CD14-positive monocyte (primary cell): ENCODE measurements around the gene PCNT. TPM values are rescaled to one million over a fixed set of nuclear protein-coding genes. Genes with fewer than 3 reads are reported as not detected.

Source experiments
- DNase-seq, 3 donors: peaks; one replicate each; pipeline ENCODE4 v3.0.0-alpha.2; 2011 to 2022
- H2AFZ ChIP-seq: 2 replicates; pipeline ENCODE4 v1.6.0; 2012; ENCODE audit warnings: mild to moderate bottlenecking, low read depth, low read length, inconsistent platforms; ENCODE audit not compliant: insufficient read depth, poor library complexity, severe bottlenecking
- H3K27ac ChIP-seq, 2 donors: 1 replicate in 1 of 2; 2 replicates in 1 of 2; pipeline ENCODE4 v1.5.1; 2012 to 2013; ENCODE audit warnings: low read length in 2 of 2, control low read depth in 1 of 2, inconsistent platforms in 1 of 2, low read depth in 1 of 2, mild to moderate bottlenecking in 1 of 2
- H3K27me3 ChIP-seq, 2 donors: one replicate each; pipeline versions ENCODE4 v1.6.0 to v1.6.1; 2011 to 2013; ENCODE audit warnings: low read length in 2 of 2; ENCODE audit not compliant: control insufficient read depth in 2 of 2, insufficient read depth in 2 of 2
- H3K36me3 ChIP-seq, 2 donors: replicated peaks in 1 of 2; 1 replicate in 1 of 2; 2 replicates in 1 of 2; pipeline versions ENCODE4 v1.5.1 to v1.6.1; 2012 to 2013; ENCODE audit warnings: low read length in 2 of 2, control low read depth in 1 of 2, inconsistent platforms in 1 of 2, mild to moderate bottlenecking in 1 of 2; ENCODE audit not compliant: insufficient read depth in 2 of 2, control insufficient read depth in 1 of 2
- H3K4me1 ChIP-seq, 2 donors: 1 replicate in 1 of 2; 2 replicates in 1 of 2; pipeline versions ENCODE4 v1.5.1 to v1.6.1; 2012 to 2013; ENCODE audit warnings: low read length in 2 of 2, control low read depth in 1 of 2, inconsistent platforms in 1 of 2, mild to moderate bottlenecking in 1 of 2, moderate library complexity in 1 of 2; ENCODE audit not compliant: insufficient read depth in 2 of 2, control insufficient read depth in 1 of 2
- H3K4me2 ChIP-seq: replicated peaks from 2 replicates; pipeline ENCODE3; 2012; ENCODE audit warnings: low read length, moderate library complexity, mild to moderate bottlenecking; ENCODE audit not compliant: poor library complexity, severe bottlenecking; ENCODE audit errors: extremely low read depth
- H3K4me3 ChIP-seq, 3 experiments: fragments of 200-600 bp in 1 of 3; sonication (generic) in 1 of 3; replicated peaks in 1 of 3; 1 replicate in 2 of 3; 2 replicates in 1 of 3; pipeline ENCODE4 v1.5.1; 2011 to 2013; ENCODE audit warnings: low read length in 3 of 3, mild to moderate bottlenecking in 3 of 3, control low read depth in 2 of 3, low read depth in 2 of 3, inconsistent platforms in 1 of 3, moderate library complexity in 1 of 3
- H3K79me2 ChIP-seq: 2 replicates; pipeline ENCODE4 v1.6.0; 2012; ENCODE audit warnings: mild to moderate bottlenecking, control low read depth, inconsistent platforms, low read length, moderate library complexity; ENCODE audit not compliant: insufficient read depth
- H3K9ac ChIP-seq: 2 replicates; pipeline ENCODE4 v1.6.0; 2017; ENCODE audit warnings: low read length, mild to moderate bottlenecking; ENCODE audit not compliant: insufficient read depth, poor library complexity, severe bottlenecking
- H3K9me3 ChIP-seq, 2 donors: replicated peaks in 1 of 2; 1 replicate in 1 of 2; 2 replicates in 1 of 2; pipeline versions ENCODE4 v1.5.1 to v1.6.1; 2012 to 2013; ENCODE audit warnings: low read length in 2 of 2, control low read depth in 1 of 2; ENCODE audit not compliant: control insufficient read depth in 1 of 2, insufficient read depth in 1 of 2
- H4K20me1 ChIP-seq: 2 replicates; pipeline ENCODE4 v1.6.0; 2012; ENCODE audit warnings: mild to moderate bottlenecking, low read length, control low read depth, moderate library complexity; ENCODE audit not compliant: insufficient read depth
- H3K27ac Mint-ChIP-seq, 7 donors: one replicate each; pipeline ENCODE4 v1.8.0; 2020; ENCODE audit warnings: mild to moderate bottlenecking in 7 of 7, mixed read lengths in 7 of 7, moderate library complexity in 6 of 7, inconsistent platforms in 2 of 7
- H3K27me3 Mint-ChIP-seq, 3 donors: one replicate each; pipeline ENCODE4 v1.8.0; 2021 to 2022; ENCODE audit warnings: low read depth in 3 of 3, mild to moderate bottlenecking in 3 of 3, mixed read lengths in 3 of 3, moderate library complexity in 3 of 3, inconsistent platforms in 1 of 3
- H3K36me3 Mint-ChIP-seq, 2 donors: one replicate each; pipeline ENCODE4 v1.8.0; 2020; ENCODE audit warnings: mixed read lengths in 2 of 2, inconsistent platforms in 1 of 2, mild to moderate bottlenecking in 1 of 2
- H3K4me1 Mint-ChIP-seq: one replicate; pipeline ENCODE4 v1.8.0; 2020; ENCODE audit warnings: mild to moderate bottlenecking, mixed read lengths
- H3K4me3 Mint-ChIP-seq, 2 donors: one replicate each; pipeline ENCODE4 v1.8.0; 2020; ENCODE audit warnings: mild to moderate bottlenecking in 2 of 2, mixed read lengths in 2 of 2, moderate library complexity in 1 of 2
- H3K9me3 Mint-ChIP-seq, 7 donors: one replicate each; pipeline ENCODE4 v1.8.0; 2020 to 2022; ENCODE audit warnings: mixed read lengths in 7 of 7, mild to moderate bottlenecking in 6 of 7, moderate library complexity in 6 of 7, inconsistent platforms in 2 of 7
- WGBS: methylation state at CpG from one replicate; pipeline ENCODE4 v1.1.5; 2013; ENCODE audit warnings: missing lambda C conversion rate; ENCODE audit not compliant: insufficient coverage; 5-methylcytosine and 5-hydroxymethylcytosine counted together
- intact Hi-C, 2 donors: fragments of 100-400 bp; cut with micrococcal nuclease; formaldehyde crosslinking; loops; one replicate each; pipeline versions ENCODE4 v1.15.0 to v1.15.1; 2023
- polyA plus RNA-seq, 3 donors: library from polyadenylated mRNA; depleted of rRNA in 1 of 3; unstranded in 2 of 3; stranded (reverse) in 1 of 3; fragments of 300-500 nt in 2 of 3; fragments of >200 nt in 1 of 3; fragmentation: Illumina TruSeq in 2 of 3; gene quantifications; 1 replicate in 2 of 3; 2 replicates in 1 of 3; pipeline ENCODE4 v1.2.3, GENCODE V29; 2012 to 2021
- TF ChIP-seq, protein P1 (sequence below): fragments of 200-600 bp; IDR thresholded peaks from one replicate; pipeline ENCODE4 v1.8.0; 2022; ENCODE audit warnings: antibody characterized with exemption, mild to moderate bottlenecking

PCNT gene
- polyA plus RNA-seq, 3 donors, result 4.2 to 16.3 (median 5.1) TPM

DNA sequence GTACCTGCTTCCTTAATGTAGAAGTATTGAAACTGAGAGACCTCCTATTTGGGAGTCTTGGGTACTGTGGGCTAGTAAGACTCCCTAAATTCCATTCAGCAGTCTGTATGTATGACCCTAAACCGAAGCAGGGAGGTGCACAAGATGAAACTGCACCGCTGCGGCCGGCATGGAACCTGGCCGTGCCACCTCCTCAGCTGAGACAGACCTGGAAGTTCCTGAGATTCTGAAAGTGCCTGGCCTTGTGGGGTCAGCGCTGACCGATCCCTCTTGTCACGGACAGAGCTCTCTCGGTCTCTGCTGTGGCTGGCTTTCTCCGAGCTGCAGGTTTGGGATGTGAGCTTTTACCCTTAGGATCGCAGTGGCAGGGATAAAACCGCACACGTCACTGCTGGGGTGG is 27.0 kb downstream of the PCNT start:
- Histone ChIP-seq H3K27me3 (no peaks in the 10 kb centered on the region), H3K9me3 (no peaks in the 10 kb centered on the region), H3K9ac (no peak overlapping the region), H4K20me1 (no peaks in the 10 kb centered on the region), H3K79me2 (no peaks in the 10 kb centered on the region), H3K4me2 (no peak overlapping the region), H3K4me3 (no peak overlapping the region), H3K36me3 (peaks cover 98 to 100% of the 10 kb centered on the region in 2 donors), H3K4me1 (no peaks in the 10 kb centered on the region), H2AFZ (no peak overlapping the region), H3K27ac (no peak overlapping the region)
- Mint-ChIP-seq H3K36me3 (peaks cover 90 to 100% of the 10 kb centered on the region in 2 donors), H3K27me3 (no peaks in the 10 kb centered on the region), H3K4me3 (no peak overlapping the region), H3K27ac (no peak overlapping the region), H3K9me3 (peaks cover 0 to 5% (median 0%) of the 10 kb centered on the region in 7 donors), H3K4me1 (no peaks in the 10 kb centered on the region)
- DNase-seq, result no peak
- 97% methylated on average over 10 of the region's 13 CpGs for WGBS
- TF ChIP-seq, protein P1, sequence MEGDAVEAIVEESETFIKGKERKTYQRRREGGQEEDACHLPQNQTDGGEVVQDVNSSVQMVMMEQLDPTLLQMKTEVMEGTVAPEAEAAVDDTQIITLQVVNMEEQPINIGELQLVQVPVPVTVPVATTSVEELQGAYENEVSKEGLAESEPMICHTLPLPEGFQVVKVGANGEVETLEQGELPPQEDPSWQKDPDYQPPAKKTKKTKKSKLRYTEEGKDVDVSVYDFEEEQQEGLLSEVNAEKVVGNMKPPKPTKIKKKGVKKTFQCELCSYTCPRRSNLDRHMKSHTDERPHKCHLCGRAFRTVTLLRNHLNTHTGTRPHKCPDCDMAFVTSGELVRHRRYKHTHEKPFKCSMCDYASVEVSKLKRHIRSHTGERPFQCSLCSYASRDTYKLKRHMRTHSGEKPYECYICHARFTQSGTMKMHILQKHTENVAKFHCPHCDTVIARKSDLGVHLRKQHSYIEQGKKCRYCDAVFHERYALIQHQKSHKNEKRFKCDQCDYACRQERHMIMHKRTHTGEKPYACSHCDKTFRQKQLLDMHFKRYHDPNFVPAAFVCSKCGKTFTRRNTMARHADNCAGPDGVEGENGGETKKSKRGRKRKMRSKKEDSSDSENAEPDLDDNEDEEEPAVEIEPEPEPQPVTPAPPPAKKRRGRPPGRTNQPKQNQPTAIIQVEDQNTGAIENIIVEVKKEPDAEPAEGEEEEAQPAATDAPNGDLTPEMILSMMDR, result no peak
- intact Hi-C loops, result no loop called here

DNA sequence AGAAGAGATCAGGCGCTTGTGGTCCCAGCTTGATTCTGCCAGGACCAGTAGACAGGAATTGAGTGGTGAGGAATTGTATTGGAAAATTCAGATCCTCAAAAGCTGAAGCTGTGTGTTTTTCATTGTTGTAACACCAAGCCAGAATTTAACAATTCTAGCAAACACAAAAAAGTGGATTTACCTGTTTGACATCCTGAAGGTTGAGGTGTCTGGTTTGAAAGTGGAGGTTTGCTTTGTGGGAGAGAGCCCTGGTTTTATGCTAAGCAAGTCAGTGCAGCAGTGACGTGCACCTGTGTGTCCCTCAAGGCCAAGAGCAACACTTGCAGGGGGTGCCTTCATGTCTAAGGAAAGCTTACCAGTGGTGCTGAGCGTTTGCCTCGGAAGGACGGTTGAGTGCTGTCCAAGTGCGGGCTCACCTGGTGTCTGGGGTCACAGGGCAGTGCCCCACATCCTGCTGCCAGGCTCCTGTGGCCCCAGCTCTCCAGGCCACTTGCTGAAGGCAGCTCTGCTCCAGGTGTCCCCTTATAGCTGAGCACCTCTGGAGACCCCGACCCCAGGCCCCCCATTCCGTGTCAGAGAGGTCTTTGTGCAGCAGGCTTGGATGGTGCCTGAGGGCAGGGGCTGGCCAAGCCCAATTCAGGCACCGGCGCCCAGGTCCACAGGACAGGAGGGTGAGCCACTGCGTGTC is 27.7 kb downstream of the PCNT start:
- no peaks in the 10 kb centered on the region for H3K9me3 ChIP-seq
- peaks cover 98 to 100% of the 10 kb centered on the region in 2 donors for H3K36me3 ChIP-seq
- 96% methylated on average over 10 of the region's 11 CpGs for WGBS
- no peak overlapping the region for H3K4me2 ChIP-seq
- no peak overlapping the region for H3K4me3 ChIP-seq
- H3K27ac Mint-ChIP-seq, result no peak overlapping the region
- no peaks in the 10 kb centered on the region for H4K20me1 ChIP-seq
- no peaks in the 10 kb centered on the region for H3K27me3 Mint-ChIP-seq
- no peaks in the 10 kb centered on the region for H3K4me1 ChIP-seq
- peaks cover 89 to 100% of the 10 kb centered on the region in 2 donors for H3K36me3 Mint-ChIP-seq
- intact Hi-C loops, result no loop called here
- H3K79me2 ChIP-seq, result no peaks in the 10 kb centered on the region
- H3K27me3 ChIP-seq, result no peaks in the 10 kb centered on the region
- no peak for DNase-seq
- no peak overlapping the region for H3K9ac ChIP-seq
- no peaks in the 10 kb centered on the region for H3K4me1 Mint-ChIP-seq
- peaks cover 0 to 5% (median 0%) of the 10 kb centered on the region in 7 donors for H3K9me3 Mint-ChIP-seq
- H2AFZ ChIP-seq, result no peak overlapping the region
- no peak overlapping the region for H3K27ac ChIP-seq
- TF ChIP-seq, protein P1, result no peak
- H3K4me3 Mint-ChIP-seq, result no peak overlapping the region
